GM12874 (cell line): ENCODE results near the gene TMEM176B.
A peak's percentile ranks its signal among the peaks of the same experiment; 100 is the strongest.

Experiments used
- TF ChIP-seq, protein P1 (sequence below): IDR thresholded peaks from 2 replicates; pipeline ENCODE4 v1.5.1; 2011; ENCODE audit warnings: low read depth, mild to moderate bottlenecking, control low read depth, low read length, moderate library complexity; ENCODE audit not compliant: insufficient read depth

Gene TMEM176B

DNA sequence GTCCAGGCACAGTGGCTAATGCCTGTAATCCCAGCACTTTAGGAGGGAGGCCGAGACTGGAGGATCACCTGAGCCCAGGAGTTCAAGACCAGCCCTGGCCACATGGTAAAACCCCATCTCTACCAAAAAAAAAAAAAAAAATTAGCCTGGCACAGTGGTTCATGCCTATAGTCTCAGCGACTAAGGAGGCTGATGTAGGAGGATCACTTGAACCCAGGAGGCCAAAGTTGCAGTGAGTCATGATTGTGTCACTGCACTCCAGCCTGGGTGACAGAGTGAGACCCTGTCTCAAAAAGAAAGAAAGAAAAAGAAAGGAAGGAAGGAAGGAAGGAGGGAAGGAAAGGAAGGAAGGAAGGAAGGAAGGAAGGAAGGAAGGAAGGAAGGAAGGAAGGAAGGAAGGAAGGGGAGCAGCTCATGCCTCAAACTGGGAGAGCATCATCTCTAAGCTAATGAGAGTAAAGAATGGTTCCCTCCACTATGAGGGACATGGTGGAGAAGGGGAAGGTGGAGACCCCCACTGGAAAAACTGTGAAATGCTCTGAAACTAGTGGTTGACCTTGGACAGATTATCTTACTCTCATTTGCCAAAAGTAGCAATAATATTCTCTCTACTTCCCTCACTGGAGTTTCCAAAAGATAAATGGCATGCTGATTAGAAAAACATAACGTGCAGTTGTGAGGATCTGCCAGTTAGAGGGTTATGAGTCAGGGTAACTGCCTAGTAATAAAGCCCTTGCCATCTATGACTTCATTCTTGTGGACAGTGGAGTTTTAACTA lies 46.1 kb downstream of the TMEM176B start:
- TF ChIP-seq, protein P1, sequence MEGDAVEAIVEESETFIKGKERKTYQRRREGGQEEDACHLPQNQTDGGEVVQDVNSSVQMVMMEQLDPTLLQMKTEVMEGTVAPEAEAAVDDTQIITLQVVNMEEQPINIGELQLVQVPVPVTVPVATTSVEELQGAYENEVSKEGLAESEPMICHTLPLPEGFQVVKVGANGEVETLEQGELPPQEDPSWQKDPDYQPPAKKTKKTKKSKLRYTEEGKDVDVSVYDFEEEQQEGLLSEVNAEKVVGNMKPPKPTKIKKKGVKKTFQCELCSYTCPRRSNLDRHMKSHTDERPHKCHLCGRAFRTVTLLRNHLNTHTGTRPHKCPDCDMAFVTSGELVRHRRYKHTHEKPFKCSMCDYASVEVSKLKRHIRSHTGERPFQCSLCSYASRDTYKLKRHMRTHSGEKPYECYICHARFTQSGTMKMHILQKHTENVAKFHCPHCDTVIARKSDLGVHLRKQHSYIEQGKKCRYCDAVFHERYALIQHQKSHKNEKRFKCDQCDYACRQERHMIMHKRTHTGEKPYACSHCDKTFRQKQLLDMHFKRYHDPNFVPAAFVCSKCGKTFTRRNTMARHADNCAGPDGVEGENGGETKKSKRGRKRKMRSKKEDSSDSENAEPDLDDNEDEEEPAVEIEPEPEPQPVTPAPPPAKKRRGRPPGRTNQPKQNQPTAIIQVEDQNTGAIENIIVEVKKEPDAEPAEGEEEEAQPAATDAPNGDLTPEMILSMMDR: peak; percentile 39; the same call in 1 of the 2 replicates

DNA sequence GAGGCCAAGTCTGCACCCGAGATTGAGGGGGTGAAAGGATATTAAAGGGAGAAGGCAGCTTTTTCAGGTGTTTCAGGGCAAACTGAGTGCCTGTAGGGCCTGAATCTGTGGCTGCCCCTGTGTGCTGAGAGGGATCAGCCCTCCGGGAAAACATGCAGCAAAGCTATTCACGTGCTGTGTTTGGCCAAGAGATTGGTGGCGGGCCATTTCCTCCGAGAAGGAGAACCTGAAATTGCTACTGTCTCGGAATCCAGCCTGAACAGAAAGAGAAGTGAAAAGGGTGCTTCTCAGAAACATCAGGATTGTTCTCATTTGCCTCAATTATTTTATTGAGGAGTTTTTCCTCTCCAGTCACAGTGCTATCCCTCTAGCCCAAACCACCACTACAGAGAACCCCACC lies 46.9 kb downstream of the TMEM176B start:
- TF ChIP-seq, protein P1: no peak

DNA sequence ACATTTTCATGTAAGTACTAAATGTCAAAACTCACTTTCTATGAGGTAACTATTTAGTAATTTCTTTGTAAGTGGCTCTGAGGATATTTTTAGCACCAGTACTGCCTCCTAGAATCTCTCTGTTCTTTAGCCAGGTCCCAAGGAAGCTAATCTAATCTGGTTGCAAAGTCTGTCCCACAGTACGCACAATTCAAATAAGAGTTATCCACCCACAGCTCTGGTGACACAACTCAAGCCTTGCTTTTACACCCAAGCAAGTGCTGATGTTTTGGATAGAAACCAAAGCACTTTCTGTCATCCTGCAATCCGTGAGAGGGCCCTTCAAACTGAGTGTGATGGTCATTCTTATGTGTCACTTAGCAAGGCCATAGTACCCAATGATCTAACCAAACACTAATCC lies 48.5 kb downstream of the TMEM176B start:
- TF ChIP-seq, protein P1: no peak

DNA sequence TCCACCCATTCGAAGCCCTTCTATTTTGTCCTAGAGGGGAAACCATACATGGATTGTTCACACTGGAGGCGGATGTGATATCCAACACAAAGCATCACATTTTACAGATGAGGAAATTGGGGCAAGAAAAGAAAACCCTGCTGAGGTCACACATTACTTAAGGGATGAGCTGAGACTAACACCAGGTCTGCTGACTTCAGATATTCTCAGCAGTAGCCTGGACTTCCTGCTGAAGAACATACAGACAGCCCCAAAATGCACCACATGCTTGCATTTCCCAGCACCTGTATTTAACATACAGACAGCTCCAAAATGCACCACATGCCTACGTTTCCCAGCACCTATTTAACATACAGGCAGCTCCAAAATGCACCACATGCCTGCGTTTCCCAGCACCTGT lies 51.8 kb downstream of the TMEM176B start:
- TF ChIP-seq, protein P1: no peak

DNA sequence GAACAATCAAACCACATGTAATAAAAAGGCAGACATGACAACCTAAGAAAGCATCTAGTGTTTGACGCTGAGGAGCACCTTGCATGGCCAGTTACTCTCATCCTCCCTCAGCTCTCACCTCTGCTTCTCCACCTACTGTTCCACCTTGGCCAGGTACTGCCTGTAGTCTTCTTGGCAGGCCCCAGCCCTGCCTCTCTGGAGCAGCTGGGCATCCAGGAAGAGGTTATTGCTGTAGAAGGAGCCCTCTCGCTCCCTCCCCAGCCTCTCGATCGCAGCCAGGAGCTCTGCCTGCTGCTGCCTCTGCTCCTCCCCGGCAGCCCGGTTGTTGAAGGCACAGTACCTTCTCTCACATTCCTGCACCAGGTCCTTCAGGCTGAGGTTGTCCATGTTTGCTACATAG lies 53.2 kb downstream of the TMEM176B start:
- TF ChIP-seq, protein P1: no peak

DNA sequence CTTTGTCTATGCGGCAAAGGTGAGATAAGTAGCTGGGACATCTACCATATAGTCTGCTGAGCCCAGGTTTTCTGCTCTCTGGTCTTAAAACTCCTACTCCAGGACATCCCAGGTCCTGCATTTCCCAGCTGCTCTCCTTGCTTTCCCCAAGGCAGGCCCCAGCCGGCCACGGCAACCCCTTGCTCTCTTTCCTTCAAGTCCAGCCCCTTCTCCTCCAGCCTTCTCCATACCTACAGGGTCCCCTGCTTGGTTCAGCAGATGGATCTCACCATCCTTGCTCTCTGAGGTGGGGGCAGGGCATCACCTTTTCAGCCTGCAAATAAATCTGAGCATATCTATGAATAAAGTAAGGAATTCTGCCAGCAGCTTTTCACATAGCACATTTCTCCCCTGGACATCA lies 54.3 kb downstream of the TMEM176B start:
- TF ChIP-seq, protein P1: no peak

DNA sequence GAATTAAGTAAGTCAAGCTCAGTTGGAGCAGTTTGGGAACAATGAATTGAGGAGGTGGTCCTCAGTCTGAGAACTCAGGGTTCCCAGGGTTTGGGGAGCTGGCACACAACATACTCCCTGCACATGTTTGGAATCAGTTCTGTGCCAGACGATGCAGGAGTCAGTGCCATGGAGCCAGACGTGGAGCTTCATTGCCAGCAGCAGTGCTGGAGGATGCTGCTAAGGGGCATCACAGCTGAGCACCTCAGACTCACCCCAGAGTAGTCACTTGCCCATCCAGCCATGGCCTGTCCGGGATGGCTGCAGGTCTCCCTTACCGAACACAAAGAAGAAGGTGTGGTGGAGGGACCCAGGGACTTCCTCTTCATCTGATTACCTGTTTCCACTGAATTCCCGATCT lies 55.1 kb downstream of the TMEM176B start:
- TF ChIP-seq, protein P1: no peak
